GM12878 (cell line): ENCODE data around the gene MCFD2. TPM values are rescaled to one million over a fixed set of nuclear protein-coding genes. Genes with fewer than 3 reads are reported as not detected.

Experiments used
- ATAC-seq: fragments of 200-7000 bp; cut with Tn5 transposase; 3 replicates; pipeline ENCODE4 v1.9.1; 2020; ENCODE audit warnings: mild to moderate bottlenecking, moderate library complexity
- BruUV-seq: library from RNA; stranded (reverse); fragments of 400-500 nt; replicated peaks from 2 replicates; lab custom pipeline; 2021; lab: Mats Ljungman, UMichigan
- CTCF ChIA-PET: fragments of 300-600 bp; sonication (Branson Sonifier 250); formaldehyde crosslinking; extraction: SDS; loops from one replicate; lab custom pipeline; 2021; ENCODE audit warnings: inconsistent platforms; lab: Yijun Ruan, JAX
- POLR2A ChIA-PET: fragments of 350-600 bp; formaldehyde crosslinking; extraction: SDS; loops from one replicate; lab custom pipeline; 2021; ENCODE audit warnings: inconsistent platforms; lab: Charles Lee
- RAD21 ChIA-PET: fragments of 300-600 bp; sonication (Branson Sonifier 250); formaldehyde crosslinking; loops from one replicate; lab custom pipeline; 2023; ENCODE audit warnings: antibody characterized with exemption; ENCODE audit not compliant: unreplicated experiment; lab: Charles Lee
- SMC1A ChIA-PET: fragments of 300-600 bp; sonication (Branson Sonifier 250); formaldehyde crosslinking; loops from one replicate; lab custom pipeline; 2023; ENCODE audit not compliant: unreplicated experiment, uncharacterized antibody; lab: Charles Lee
- DNase-seq: peaks from one replicate; pipeline ENCODE4 v3.0.0-alpha.2; 2011; ENCODE audit warnings: low read depth, low spot score
- FAIRE-seq: peaks from 3 replicates; lab custom pipeline; 2011; peaks lifted over from hg19 to GRCh38; lab: Jason Lieb, UNC
- H2AFZ ChIP-seq: 2 replicates; pipeline ENCODE4 v1.6.0; 2011; ENCODE audit warnings: low read depth, low read length, control low read depth; ENCODE audit not compliant: control insufficient read depth
- H3K27ac ChIP-seq: 2 replicates; pipeline ENCODE4 v1.5.1; 2011; ENCODE audit warnings: control low read depth; ENCODE audit not compliant: control insufficient read depth, insufficient read depth
- H3K27me3 ChIP-seq, 2 experiments: replicated peaks in 1 of 2; 2 replicates each; pipeline versions ENCODE4 v1.6.0 to v1.6.1; 2011; ENCODE audit warnings: low read length in 1 of 2; ENCODE audit not compliant: control insufficient read depth in 2 of 2, insufficient read depth in 2 of 2
- H3K36me3 ChIP-seq, 2 experiments: 2 replicates each; pipeline ENCODE4 v1.5.1; 2011; ENCODE audit warnings: low read length in 1 of 2; ENCODE audit not compliant: control insufficient read depth in 2 of 2, insufficient read depth in 2 of 2
- H3K4me1 ChIP-seq: 2 replicates; pipeline ENCODE4 v1.6.1; 2011; ENCODE audit warnings: mild to moderate bottlenecking, low read length, moderate library complexity, mixed read lengths; ENCODE audit not compliant: control insufficient read depth, insufficient read depth
- H3K4me2 ChIP-seq: 2 replicates; pipeline ENCODE4 v1.6.0; 2011; ENCODE audit warnings: control low read depth; ENCODE audit not compliant: control insufficient read depth, insufficient read depth
- H3K4me3 ChIP-seq: fragments of 200-600 bp; sonication (generic); 2 replicates; pipeline ENCODE4 v1.5.1; 2016
- H3K79me2 ChIP-seq: 2 replicates; pipeline ENCODE4 v1.6.0; 2011; ENCODE audit warnings: low read length; ENCODE audit not compliant: control insufficient read depth, insufficient read depth
- H3K9ac ChIP-seq: 2 replicates; pipeline ENCODE4 v1.8.0; 2011; ENCODE audit warnings: low read length, control low read depth, mixed read lengths; ENCODE audit not compliant: control insufficient read depth, insufficient read depth
- H3K9me3 ChIP-seq: replicated peaks from 3 replicates; pipeline ENCODE4 v1.5.1; 2011; ENCODE audit warnings: mild to moderate bottlenecking, low read length; ENCODE audit not compliant: control insufficient read depth, insufficient read depth
- H4K20me1 ChIP-seq: 2 replicates; pipeline ENCODE4 v1.6.0; 2011; ENCODE audit not compliant: control insufficient read depth, insufficient read depth
- CBX5 ChIP-seq: sonication (generic); IDR thresholded peaks from 2 replicates; pipeline ENCODE4 v1.6.1; 2016; ENCODE audit warnings: low read depth, moderate library complexity, mild to moderate bottlenecking, inconsistent platforms
- CHD4 ChIP-seq: fragments of 200-600 bp; sonication (generic); IDR thresholded peaks from 2 replicates; pipeline ENCODE4 v1.6.1; 2016; ENCODE audit warnings: mild to moderate bottlenecking
- CREB1 ChIP-seq: IDR thresholded peaks from 2 replicates; pipeline ENCODE4 v1.6.1; 2012; ENCODE audit warnings: low read depth, mild to moderate bottlenecking, inconsistent platforms
- FOXK2 ChIP-seq: fragments of 450-650 bp; IDR thresholded peaks from 2 replicates; pipeline ENCODE4 v1.6.1; 2017; ENCODE audit warnings: mild to moderate bottlenecking, moderate library complexity
- HDAC6 ChIP-seq: fragments of 200-600 bp; sonication (generic); IDR thresholded peaks from one replicate; pipeline ENCODE4 v1.8.0; 2017; ENCODE audit warnings: antibody characterized with exemption; ENCODE audit not compliant: unreplicated experiment
- SP1 ChIP-seq: IDR thresholded peaks from one replicate; pipeline ENCODE4 v1.6.1; 2011; ENCODE audit warnings: low read depth, low read length
- TCF7 ChIP-seq: IDR thresholded peaks from 2 replicates; pipeline ENCODE4 v1.6.1; 2014; ENCODE audit warnings: antibody characterized with exemption, borderline replicate concordance
- ZNF207 ChIP-seq: fragments of 450-650 bp; IDR thresholded peaks from 2 replicates; pipeline ENCODE4 v1.6.1; 2014; ENCODE audit warnings: antibody characterized with exemption, mild to moderate bottlenecking, borderline replicate concordance
- ZNF24 ChIP-seq: fragments of 450-650 bp; IDR thresholded peaks from 2 replicates; pipeline ENCODE4 v1.6.1; 2017; ENCODE audit warnings: antibody characterized with exemption, mild to moderate bottlenecking
- ZSCAN29 ChIP-seq: fragments of 450-650 bp; IDR thresholded peaks from 2 replicates; pipeline ENCODE4 v1.6.1; 2017; ENCODE audit warnings: mild to moderate bottlenecking, moderate library complexity
- whole genome bisulfite sequencing: methylation state at CpG from one replicate; pipeline ENCODE4 v1.1.6; 2016; ENCODE audit warnings: low lambda C conversion rate; ENCODE audit not compliant: insufficient replicate concordance, insufficient coverage; ENCODE audit errors: missing lambda C conversion rate; 5-methylcytosine and 5-hydroxymethylcytosine counted together
- in situ Hi-C: fragments of 300-500 bp; cut with MboI; formaldehyde crosslinking; loops from 9 replicates; pipeline ENCODE4 v1.14.3; 2018; ENCODE audit warnings: mixed read lengths
- intact Hi-C: fragments of 100-400 bp; cut with micrococcal nuclease; formaldehyde crosslinking; loops from one replicate; pipeline ENCODE4 v1.14.2; 2022; ENCODE audit not compliant: unreplicated experiment
- polyA plus RNA-seq, 11 experiments: library from polyadenylated mRNA; depleted of rRNA in 4 of 11; unstranded in 6 of 11; stranded (reverse) in 5 of 11; fragments of >200 nt; fragmentation: Nextera tagmentation in 4 of 11; fragmentation: Illumina TruSeq in 1 of 11; extraction: Ambion mirVana in 4 of 11; extraction: Trizol in 1 of 11; gene quantifications; 1 replicate in 1 of 11; 2 replicates in 10 of 11; pipeline versions ENCODE4 v1.2.1 to v1.2.3, GENCODE V29; 2011 to 2016; ENCODE audit warnings: inconsistent platforms in 2 of 11, missing spikeins in 2 of 11, low read depth in 1 of 11
- total RNA-seq, 4 experiments: library from RNA; depleted of rRNA in 3 of 4; stranded (reverse); fragments of >200 nt in 3 of 4; fragmentation: Illumina TruSeq in 1 of 4; extraction: Trizol in 1 of 4; gene quantifications; 2 replicates each; pipeline versions ENCODE4 v1.2.1 to v1.2.3, GENCODE V29; 2013 to 2021
- TF ChIP-seq, protein P1 (sequence below): fragments of 450-650 bp; IDR thresholded peaks from 2 replicates; pipeline ENCODE4 v1.6.1; 2016; ENCODE audit warnings: mild to moderate bottlenecking, moderate library complexity, borderline replicate concordance

Gene MCFD2
- total and polyA plus RNA-seq, 10 of the 15 experiments (the other 5 are each of a cell fraction or from before 2014, with no cell fraction given): 35.0 to 57.3 (median 40.3) TPM

- RAD21 ChIA-PET: no interaction called here
- DNase-seq (no peak), FAIRE-seq (no peak), ATAC-seq (no peak)
- peaks cover 4% of the 10 kb centered on the region; the same call in 1 of the 3 replicates for H3K9me3 ChIP-seq
- POLR2A ChIA-PET: no interaction called here
- TF ChIP-seq CBX5 (no peak), TCF7 (no peak), SP1 (no peak), FOXK2 (no peak), ZSCAN29 (no peak), CREB1 (no peak), ZNF24 (no peak), HDAC6 (no peak), ZNF207 (no peak), CHD4 (no peak)
- TF ChIP-seq, protein P1, sequence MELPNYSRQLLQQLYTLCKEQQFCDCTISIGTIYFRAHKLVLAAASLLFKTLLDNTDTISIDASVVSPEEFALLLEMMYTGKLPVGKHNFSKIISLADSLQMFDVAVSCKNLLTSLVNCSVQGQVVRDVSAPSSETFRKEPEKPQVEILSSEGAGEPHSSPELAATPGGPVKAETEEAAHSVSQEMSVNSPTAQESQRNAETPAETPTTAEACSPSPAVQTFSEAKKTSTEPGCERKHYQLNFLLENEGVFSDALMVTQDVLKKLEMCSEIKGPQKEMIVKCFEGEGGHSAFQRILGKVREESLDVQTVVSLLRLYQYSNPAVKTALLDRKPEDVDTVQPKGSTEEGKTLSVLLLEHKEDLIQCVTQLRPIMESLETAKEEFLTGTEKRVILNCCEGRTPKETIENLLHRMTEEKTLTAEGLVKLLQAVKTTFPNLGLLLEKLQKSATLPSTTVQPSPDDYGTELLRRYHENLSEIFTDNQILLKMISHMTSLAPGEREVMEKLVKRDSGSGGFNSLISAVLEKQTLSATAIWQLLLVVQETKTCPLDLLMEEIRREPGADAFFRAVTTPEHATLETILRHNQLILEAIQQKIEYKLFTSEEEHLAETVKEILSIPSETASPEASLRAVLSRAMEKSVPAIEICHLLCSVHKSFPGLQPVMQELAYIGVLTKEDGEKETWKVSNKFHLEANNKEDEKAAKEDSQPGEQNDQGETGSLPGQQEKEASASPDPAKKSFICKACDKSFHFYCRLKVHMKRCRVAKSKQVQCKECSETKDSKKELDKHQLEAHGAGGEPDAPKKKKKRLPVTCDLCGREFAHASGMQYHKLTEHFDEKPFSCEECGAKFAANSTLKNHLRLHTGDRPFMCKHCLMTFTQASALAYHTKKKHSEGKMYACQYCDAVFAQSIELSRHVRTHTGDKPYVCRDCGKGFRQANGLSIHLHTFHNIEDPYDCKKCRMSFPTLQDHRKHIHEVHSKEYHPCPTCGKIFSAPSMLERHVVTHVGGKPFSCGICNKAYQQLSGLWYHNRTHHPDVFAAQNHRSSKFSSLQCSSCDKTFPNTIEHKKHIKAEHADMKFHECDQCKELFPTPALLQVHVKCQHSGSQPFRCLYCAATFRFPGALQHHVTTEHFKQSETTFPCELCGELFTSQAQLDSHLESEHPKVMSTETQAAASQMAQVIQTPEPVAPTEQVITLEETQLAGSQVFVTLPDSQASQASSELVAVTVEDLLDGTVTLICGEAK: no peak
- no peaks in the 10 kb centered on the region for H3K79me2 ChIP-seq
- no peak overlapping the region for H3K27ac ChIP-seq
- H4K20me1 ChIP-seq: no peaks in the 10 kb centered on the region; the same call in 1 of the 2 replicates
- no peak overlapping the region for H3K4me2 ChIP-seq
- H3K4me3 ChIP-seq: no peak overlapping the region
- in situ Hi-C loops: no loop called here
- H3K36me3 ChIP-seq: no peaks in the 10 kb centered on the region
- WGBS: 19% methylated on average over 2 of the region's 2 CpGs
- H2AFZ ChIP-seq: no peak overlapping the region
- SMC1A ChIA-PET: interaction anchor here (1.2 kb wide), 1 partner anchor 14 kb away, joined by 3 read pairs; no protein-coding TSS in a partner anchor
- peaks cover 4% of the 10 kb centered on the region in 2 experiments; a peak in 3 of 4 replicates for H3K27me3 ChIP-seq
- H3K4me1 ChIP-seq: no peaks in the 10 kb centered on the region
- CTCF ChIA-PET: interaction anchor here (0.7 to 1.5 kb wide), 3 partner anchors 10 to 700 kb away, joined by 3 to 5 read pairs (median 3); no protein-coding TSS in a partner anchor
- no TSS peak for BruUV-seq
- H3K9ac ChIP-seq: no peak overlapping the region
- intact Hi-C loops: no loop called here
Observed at GRCh38 chr2:46862514-46862913, 53.1 kb downstream of the MCFD2 start.
